GM12873 (cell line): ENCODE data around the gene MYH14.

Experiments used
- TF ChIP-seq, protein P1 (sequence below): IDR thresholded peaks from 2 replicates; pipeline ENCODE4 v1.5.1; 2012; ENCODE audit warnings: low read depth, mild to moderate bottlenecking, moderate library complexity, low read length, control low read depth; ENCODE audit not compliant: insufficient read depth; ENCODE audit errors: missing control alignments

MYH14 gene

DNA sequence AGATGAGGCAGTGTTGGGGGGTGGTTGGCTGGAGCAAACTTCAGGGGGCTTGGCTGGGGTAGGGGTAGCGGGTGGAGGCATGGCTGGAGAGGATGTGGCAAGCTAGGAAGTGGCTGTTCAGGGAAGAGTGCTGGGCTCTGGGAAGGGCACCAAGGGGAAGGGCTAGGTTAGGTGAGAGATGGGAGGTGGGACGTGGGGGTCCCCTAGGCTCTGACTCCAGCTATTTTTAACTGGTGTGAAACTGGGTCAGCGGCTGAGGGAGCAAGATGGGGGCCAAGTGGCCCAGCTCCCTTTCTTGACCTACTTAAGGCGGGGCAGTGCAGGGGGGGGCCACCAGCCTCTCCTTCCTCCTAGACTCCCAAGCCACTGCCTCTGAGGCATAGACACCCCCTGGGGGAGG is 118.4 kb downstream of the MYH14 start:
- TF ChIP-seq, protein P1, sequence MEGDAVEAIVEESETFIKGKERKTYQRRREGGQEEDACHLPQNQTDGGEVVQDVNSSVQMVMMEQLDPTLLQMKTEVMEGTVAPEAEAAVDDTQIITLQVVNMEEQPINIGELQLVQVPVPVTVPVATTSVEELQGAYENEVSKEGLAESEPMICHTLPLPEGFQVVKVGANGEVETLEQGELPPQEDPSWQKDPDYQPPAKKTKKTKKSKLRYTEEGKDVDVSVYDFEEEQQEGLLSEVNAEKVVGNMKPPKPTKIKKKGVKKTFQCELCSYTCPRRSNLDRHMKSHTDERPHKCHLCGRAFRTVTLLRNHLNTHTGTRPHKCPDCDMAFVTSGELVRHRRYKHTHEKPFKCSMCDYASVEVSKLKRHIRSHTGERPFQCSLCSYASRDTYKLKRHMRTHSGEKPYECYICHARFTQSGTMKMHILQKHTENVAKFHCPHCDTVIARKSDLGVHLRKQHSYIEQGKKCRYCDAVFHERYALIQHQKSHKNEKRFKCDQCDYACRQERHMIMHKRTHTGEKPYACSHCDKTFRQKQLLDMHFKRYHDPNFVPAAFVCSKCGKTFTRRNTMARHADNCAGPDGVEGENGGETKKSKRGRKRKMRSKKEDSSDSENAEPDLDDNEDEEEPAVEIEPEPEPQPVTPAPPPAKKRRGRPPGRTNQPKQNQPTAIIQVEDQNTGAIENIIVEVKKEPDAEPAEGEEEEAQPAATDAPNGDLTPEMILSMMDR = no peak

DNA sequence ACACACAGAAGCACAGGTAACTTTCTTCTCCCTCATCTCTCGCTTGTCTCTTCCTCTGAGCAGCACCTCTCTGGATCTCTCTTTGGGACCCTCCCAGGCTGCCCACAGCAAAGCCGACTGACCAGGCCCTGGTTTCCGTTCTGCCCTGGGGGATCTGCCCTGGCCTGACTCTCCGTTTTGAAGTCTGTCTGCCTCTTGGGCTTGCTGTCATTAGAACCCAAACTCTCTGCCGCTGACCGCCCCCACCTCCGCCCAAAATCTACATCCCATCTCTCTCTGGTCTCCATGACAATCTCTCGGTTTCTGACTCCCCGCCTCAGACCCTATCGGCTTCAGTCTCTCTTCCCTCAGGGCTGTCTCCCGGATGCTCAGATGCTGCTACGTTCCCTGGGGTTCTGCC is 118.8 kb downstream of the MYH14 start:
- TF ChIP-seq, protein P1 = no peak

DNA sequence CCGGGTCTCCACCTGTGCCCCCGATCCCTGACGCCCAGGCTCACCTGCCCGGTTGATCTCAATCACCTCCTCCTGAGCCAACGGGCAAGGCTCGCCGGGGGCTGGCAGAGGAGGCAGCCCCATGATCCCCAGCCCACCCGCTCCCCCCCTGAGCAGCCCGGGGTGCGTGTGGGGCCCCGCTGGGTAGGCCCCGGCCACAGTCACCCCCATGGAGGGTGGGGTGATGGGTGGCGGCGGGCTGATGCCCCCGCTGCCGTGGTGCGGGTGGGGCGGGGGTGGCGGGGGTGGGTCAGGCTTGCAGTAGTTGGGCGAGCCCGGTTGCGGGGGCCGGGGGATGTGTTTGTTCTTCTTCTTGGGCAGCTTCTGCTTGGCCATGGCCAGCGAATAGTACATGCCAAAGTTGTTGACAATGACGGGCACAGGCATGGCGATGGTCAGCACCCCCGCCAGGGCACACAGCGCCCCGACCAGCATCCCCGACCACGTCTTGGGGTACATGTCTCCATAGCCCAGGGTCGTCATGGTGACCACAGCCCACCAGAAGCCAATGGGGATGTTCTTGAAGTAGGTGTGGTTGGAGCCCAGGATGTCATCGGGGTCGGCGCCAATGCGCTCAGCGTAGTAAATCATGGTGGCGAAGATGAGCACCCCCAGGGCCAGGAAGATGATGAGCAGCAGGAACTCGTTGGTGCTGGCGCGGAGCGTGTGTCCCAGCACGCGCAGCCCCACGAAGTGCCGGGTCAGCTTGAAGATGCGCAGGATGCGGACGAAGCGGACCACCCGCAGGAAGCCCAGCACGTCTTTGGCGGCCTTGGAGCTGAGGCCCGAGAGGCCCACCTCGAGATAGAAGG is 119.7 kb downstream of the MYH14 start:
- TF ChIP-seq, protein P1 = no peak

DNA sequence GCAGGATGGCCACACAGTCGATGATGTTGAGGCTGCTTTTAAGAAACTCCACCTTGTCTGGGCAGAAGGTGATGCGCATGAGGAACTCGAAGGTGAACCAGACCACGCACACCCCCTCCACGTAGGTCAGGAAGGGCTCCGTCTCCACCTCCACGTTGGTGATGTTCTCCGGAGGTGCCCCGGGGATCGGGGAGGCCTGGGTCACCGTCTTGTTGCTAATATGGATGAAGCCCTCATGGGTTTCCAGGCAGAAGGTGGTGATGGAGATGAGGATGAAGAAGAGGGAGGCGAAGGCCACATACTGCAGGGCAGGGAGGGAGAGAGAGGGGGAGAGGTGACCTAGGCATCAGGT is 120.3 kb downstream of the MYH14 start:
- TF ChIP-seq, protein P1 = no peak

DNA sequence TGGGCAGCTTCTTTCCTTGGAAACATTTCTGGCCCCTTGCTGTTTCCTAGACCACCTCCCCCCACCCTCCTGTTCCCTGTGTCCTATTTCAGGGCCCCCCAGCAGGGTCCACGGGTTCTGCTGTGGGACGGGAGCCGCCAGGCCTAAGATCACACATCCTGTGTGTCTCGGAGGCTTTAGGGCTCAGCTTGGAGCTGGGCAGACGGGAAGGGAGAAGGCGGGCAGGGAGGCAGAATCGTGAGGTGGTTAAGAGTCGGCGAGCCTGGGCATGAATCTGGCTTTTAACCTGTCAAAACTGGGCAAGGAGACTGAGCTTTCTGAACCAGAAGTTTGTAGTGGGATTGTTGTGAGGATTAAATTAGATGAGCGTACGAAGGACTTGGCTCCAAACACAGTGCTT is 120.9 kb downstream of the MYH14 start:
- TF ChIP-seq, protein P1 = no peak

DNA sequence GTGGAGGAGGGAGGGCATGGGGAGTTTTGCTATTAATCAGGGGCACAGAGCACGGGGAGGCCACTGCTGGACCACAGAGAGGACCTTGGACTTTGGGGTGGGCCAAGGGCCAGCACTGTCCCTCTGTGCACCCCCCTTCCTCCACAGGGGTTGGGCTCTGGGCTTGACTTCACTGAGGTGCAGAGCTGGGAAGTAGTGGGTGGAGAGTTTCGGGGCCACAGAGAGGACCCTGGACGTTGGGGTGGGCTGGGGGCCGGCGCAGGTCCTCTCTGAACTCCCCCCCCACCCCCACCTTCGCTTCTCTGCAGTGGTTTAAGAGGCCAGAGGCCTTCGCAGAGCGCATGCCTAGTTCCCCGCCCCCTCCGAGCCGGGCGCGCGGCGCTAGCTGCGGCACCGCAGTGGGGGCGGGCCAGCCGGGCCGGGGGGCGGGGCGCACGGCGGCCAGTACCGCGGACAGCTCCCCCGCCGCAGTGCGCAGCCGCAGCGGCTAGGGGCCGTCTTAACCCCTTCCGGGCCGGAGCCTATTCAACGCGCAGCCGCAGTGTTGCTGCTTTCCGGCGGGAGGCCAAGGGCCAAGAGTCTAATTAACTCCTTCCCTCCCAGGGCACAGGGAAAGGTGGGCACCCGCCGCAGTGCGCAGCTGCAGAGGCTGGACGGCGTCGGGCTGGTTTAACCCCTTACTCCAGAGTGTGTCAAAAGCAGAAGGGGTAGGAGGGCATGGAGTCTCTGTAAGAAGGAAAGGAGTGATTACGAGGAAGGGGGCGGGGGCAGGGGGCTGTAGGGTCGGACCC is 122.1 kb downstream of the MYH14 start:
- TF ChIP-seq, protein P1 = no peak

DNA sequence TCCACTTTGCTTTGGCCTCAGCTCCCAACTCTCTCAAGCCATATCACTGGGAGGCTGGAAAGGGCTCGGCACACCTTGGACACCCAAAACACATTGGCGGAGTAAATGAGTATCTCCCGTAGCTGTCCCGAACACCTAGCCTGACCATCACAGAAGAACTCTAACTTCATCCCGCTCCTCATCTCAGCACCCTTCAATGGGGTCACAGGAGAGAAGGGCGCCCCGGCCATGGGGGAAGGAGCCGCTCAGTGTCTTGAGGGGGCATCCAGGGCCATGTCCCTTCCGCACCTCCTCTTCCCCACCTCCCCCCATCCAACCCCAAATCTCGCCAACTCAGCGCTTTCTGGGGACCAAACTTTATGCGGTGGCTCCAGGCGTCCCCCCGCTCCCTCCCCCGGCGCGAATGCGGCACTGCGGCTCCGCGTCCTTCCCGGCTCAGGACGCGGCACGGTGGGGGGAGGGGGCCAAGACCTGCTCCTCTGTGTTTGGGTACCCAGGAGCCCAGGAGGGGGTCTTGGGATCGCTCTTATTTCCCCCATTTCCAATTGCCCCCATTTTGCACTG is 122.8 kb downstream of the MYH14 start:
- TF ChIP-seq, protein P1 = no peak
